ENCODE data around the gene KLHL26.
A peak's percentile ranks its signal among the peaks of the same experiment; 100 is the strongest.

Gene KLHL26

GRCh38 chr19:18601875-18602274, 35.0 kb upstream of the KLHL26 start:
- ChIA-PET CTCF (interaction anchor here (2.5 kb wide), 1 partner anchor 8 kb away, joined by 5 read pairs; no protein-coding TSS in a partner anchor), POLR2A (no interaction called here)
- TF ChIP-seq, protein P1, sequence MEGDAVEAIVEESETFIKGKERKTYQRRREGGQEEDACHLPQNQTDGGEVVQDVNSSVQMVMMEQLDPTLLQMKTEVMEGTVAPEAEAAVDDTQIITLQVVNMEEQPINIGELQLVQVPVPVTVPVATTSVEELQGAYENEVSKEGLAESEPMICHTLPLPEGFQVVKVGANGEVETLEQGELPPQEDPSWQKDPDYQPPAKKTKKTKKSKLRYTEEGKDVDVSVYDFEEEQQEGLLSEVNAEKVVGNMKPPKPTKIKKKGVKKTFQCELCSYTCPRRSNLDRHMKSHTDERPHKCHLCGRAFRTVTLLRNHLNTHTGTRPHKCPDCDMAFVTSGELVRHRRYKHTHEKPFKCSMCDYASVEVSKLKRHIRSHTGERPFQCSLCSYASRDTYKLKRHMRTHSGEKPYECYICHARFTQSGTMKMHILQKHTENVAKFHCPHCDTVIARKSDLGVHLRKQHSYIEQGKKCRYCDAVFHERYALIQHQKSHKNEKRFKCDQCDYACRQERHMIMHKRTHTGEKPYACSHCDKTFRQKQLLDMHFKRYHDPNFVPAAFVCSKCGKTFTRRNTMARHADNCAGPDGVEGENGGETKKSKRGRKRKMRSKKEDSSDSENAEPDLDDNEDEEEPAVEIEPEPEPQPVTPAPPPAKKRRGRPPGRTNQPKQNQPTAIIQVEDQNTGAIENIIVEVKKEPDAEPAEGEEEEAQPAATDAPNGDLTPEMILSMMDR (IDR thresholded peaks at IDR 0.05; ENCODE audit: control extremely low read depth, extremely low read depth, low read depth, missing control alignments): no peak
- no peak for DNase-seq (ENCODE audit: extremely low spot score)

GRCh38 chr19:18603255-18603957, 33.4 kb upstream of the KLHL26 start:
- no peak for DNase-seq (ENCODE audit: extremely low spot score)
- TF ChIP-seq, protein P1 (IDR thresholded peaks at IDR 0.05; ENCODE audit: control extremely low read depth, extremely low read depth, low read depth, missing control alignments): no peak
- POLR2A ChIA-PET: no interaction called here
- CTCF ChIA-PET: interaction anchor here (0.8 to 2.5 kb wide), 2 partner anchors 9 to 14 kb away, joined by 4 to 5 read pairs; no protein-coding TSS in a partner anchor

GRCh38 chr19:18603958-18604819, 32.6 kb upstream of the KLHL26 start:
- TF ChIP-seq, protein P1 (IDR thresholded peaks at IDR 0.05; ENCODE audit: control extremely low read depth, extremely low read depth, low read depth, missing control alignments): no peak
- ChIA-PET CTCF (interaction anchor here (0.7 to 2.5 kb wide), 2 partner anchors 10 to 16 kb away, joined by 5 read pairs; partner anchors contain the start of gene REX1BD), POLR2A (no interaction called here)
- DNase-seq (ENCODE audit: extremely low spot score): no peak

DNA sequence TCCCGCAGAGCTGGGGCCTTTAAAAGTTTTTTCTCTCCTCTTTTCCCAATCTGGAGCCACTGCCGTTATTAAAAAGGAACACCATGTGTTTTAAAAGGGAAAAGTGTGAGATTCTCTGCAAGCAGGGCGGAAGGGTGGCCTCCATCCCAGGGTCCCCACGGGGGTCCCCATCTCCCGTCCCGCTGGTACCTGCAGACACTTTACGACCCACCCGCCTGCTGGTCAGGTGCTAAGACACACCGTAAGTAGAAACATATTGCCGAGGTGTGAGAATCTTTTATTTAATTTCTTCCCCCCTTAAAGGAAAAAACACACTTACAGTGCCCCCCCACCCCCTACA, 32.0 kb upstream of the KLHL26 start:
- POLR2A ChIA-PET: no interaction called here

DNA sequence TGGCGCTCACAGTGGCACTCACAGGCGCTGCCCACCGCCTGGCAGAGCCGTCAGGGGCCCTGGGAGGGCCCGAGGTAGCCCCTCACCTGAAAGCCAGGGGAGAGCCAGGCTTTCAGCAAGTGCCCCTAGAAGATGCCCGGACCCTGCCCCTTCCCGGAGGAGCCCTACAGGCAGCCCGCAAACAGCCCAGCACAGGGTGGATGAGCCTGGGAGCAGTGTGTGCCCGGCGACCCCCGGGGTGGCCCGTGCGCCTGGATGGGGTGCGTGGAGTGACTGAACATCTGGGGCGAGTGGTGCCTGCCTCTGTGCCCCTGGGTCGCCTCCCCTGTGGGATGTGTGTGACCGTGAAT, 31.7 kb upstream of the KLHL26 start:
- TF ChIP-seq, protein P1 (IDR thresholded peaks at IDR 0.05; ENCODE audit: control extremely low read depth, extremely low read depth, low read depth, missing control alignments): no peak
- ChIA-PET POLR2A (no interaction called here), CTCF (no interaction called here)
- DNase-seq (ENCODE audit: extremely low spot score): peak; percentile 15

More for the DNA sequence above, 32.0 kb upstream of the KLHL26 start:
- peak; percentile 14 for DNase-seq (ENCODE audit: extremely low spot score)
- CTCF ChIA-PET: interaction anchor here (0.7 kb wide), 1 partner anchor 16 kb away, joined by 5 read pairs; the partner anchor contains the start of gene REX1BD
- TF ChIP-seq, protein P1 (IDR thresholded peaks at IDR 0.05; ENCODE audit: control extremely low read depth, extremely low read depth, low read depth, missing control alignments): no peak

DNA sequence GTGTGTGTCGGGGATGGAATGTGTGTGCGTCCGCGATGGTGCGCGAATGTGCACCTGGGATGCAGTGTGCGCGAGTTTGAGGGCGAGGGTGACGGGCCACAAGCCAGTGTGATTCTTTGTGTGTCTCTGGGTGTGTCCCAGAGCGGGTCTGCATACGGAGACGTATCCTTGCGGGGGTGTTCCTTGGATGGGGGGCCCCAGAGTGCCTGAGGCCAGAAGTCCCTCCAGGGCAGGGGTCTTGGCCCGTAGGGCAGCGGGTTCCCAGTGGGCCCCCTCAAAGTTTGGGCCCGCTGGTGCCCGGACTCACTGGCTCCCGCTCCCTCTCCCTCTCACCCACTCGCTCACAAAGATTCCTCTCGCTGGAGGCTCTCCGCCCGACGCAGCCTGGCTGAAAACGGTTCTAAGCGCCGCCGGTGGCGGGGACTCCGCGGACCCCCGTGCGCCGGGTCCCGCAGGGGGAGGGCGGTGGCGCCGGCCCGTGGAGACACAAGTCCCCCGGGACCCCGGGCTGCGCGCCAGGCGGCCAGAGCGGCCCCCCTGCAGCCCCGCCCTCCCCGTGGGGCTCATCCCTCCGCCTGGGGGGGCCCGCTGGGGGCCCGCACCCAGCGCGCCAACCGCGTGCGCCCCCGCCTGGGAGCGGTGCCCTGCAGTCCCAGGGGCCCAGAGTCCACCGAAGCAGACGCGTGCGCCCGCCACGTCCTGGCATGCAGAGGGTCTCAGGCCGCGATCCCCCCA, 31.1 kb upstream of the KLHL26 start:
- DNase-seq (ENCODE audit: extremely low spot score): no peak
- CTCF ChIA-PET: no interaction called here
- POLR2A ChIA-PET: no interaction called here
- TF ChIP-seq, protein P1 (IDR thresholded peaks at IDR 0.05; ENCODE audit: control extremely low read depth, extremely low read depth, low read depth, missing control alignments): no peak
